ENCODE measurements around the gene TANGO6.
"Not testable (repeated sequence)": the region's sequence is repeated elsewhere in the genome, so short reads cannot be mapped to it uniquely, and the experiment has no call there.

TANGO6 gene

GRCh38 chr16:68843482-68844210, at the start of gene TANGO6:
TSS of gene TANGO6 (plus strand) at chr16:68843531. CDS start at chr16:68843618, 87 bp downstream.
- peak; percentile 93 for DNase-seq (ENCODE audit: low read depth)

GRCh38 chr16:68798398-68798797, 44.9 kb upstream of the TANGO6 start:
- no peak for DNase-seq (ENCODE audit: low read depth)

- DNase-seq (ENCODE audit: low read depth): peak; percentile 23
These were observed 43.0 kb upstream of the TANGO6 start for GRCh38 chr16:68800257-68800875.

GRCh38 chr16:68802190-68802589, 41.1 kb upstream of the TANGO6 start:
- no peak for DNase-seq (ENCODE audit: low read depth)

- no peak for DNase-seq (ENCODE audit: low read depth)
These were observed 36.9 kb upstream of the TANGO6 start for GRCh38 chr16:68806422-68806821.

GRCh38 chr16:68806981-68807380, 36.4 kb upstream of the TANGO6 start:
- no peak for DNase-seq (ENCODE audit: low read depth)

- DNase-seq (ENCODE audit: low read depth): no peak
These were observed 28.8 kb upstream of the TANGO6 start for GRCh38 chr16:68814516-68814915.

- no peak for DNase-seq (ENCODE audit: low read depth)
These were observed 19.8 kb upstream of the TANGO6 start for GRCh38 chr16:68823401-68824135.

GRCh38 chr16:68825427-68825826, 17.9 kb upstream of the TANGO6 start:
- DNase-seq (ENCODE audit: low read depth): no peak

- DNase-seq (ENCODE audit: low read depth): no peak
These were observed 16.7 kb upstream of the TANGO6 start for GRCh38 chr16:68826652-68827051.

GRCh38 chr16:68833251-68833650, 10.1 kb upstream of the TANGO6 start:
- no peak for DNase-seq (ENCODE audit: low read depth)

- DNase-seq (ENCODE audit: low read depth): no peak
These were observed 8.8 kb upstream of the TANGO6 start for GRCh38 chr16:68834550-68834949.

- no peak for DNase-seq (ENCODE audit: low read depth)
These were observed 7.4 kb upstream of the TANGO6 start for GRCh38 chr16:68835970-68836369.

- no peak for DNase-seq (ENCODE audit: low read depth)
These were observed 3.5 kb upstream of the TANGO6 start for GRCh38 chr16:68839831-68840230.

- DNase-seq (ENCODE audit: low read depth): not testable (repeated sequence)
These were observed 308 bp upstream of the TANGO6 start for GRCh38 chr16:68842964-68843481.

GRCh38 chr16:68844211-68844564, 857 bp downstream of the TANGO6 start:
- no peak for DNase-seq (ENCODE audit: low read depth)

- DNase-seq (ENCODE audit: low read depth): no peak
These were observed 5.5 kb downstream of the TANGO6 start for GRCh38 chr16:68848786-68849185.

GRCh38 chr16:68850481-68850880, 7.2 kb downstream of the TANGO6 start:
- no peak for DNase-seq (ENCODE audit: low read depth)

GRCh38 chr16:68851601-68852000, 8.3 kb downstream of the TANGO6 start:
- DNase-seq (ENCODE audit: low read depth): no peak

- DNase-seq (ENCODE audit: low read depth): no peak
These were observed 14.1 kb downstream of the TANGO6 start for GRCh38 chr16:68857479-68857878.

- DNase-seq (ENCODE audit: low read depth): no peak
These were observed 16.5 kb downstream of the TANGO6 start for GRCh38 chr16:68859828-68860227.

- DNase-seq (ENCODE audit: low read depth): no peak
These were observed 17.9 kb downstream of the TANGO6 start for GRCh38 chr16:68860978-68861892.
